Mesendoderm (in vitro differentiated cells): ENCODE data around the gene ZBTB46.

ENCODE experiments used
- DNase-seq: peaks from one replicate; pipeline ENCODE4 v3.0.0; 2013
- H2AK5ac ChIP-seq: 2 replicates; pipeline ENCODE4 v1.6.1; 2013; ENCODE audit warnings: low read length, inconsistent platforms
- H2BK120ac ChIP-seq: 2 replicates; pipeline ENCODE4 v1.6.1; 2013; ENCODE audit warnings: low read depth, mild to moderate bottlenecking, low read length, moderate library complexity, mixed read lengths
- H2BK15ac ChIP-seq: replicated peaks from 2 replicates; pipeline ENCODE4 v1.6.1; 2013; ENCODE audit warnings: low read depth, mild to moderate bottlenecking, moderate library complexity
- H2BK5ac ChIP-seq: 2 replicates; pipeline ENCODE4 v1.6.1; 2013; ENCODE audit warnings: low read length, inconsistent platforms
- H3K18ac ChIP-seq: 2 replicates; pipeline ENCODE4 v1.6.1; 2013; ENCODE audit warnings: mild to moderate bottlenecking, low read length, mixed read lengths
- H3K23ac ChIP-seq: one replicate; pipeline ENCODE4 v1.6.1; 2013; ENCODE audit warnings: low read length
- H3K27ac ChIP-seq: 2 replicates; pipeline ENCODE4 v1.5.1; 2013; ENCODE audit warnings: low read depth, mild to moderate bottlenecking, inconsistent platforms, low read length, moderate library complexity
- H3K27me3 ChIP-seq: 2 replicates; pipeline ENCODE4 v1.6.1; 2013; ENCODE audit warnings: low read length, control low read depth, mild to moderate bottlenecking, inconsistent platforms; ENCODE audit not compliant: insufficient read depth, poor library complexity
- H3K36me3 ChIP-seq: 2 replicates; pipeline ENCODE4 v1.6.1; 2013; ENCODE audit warnings: low read length, inconsistent platforms; ENCODE audit not compliant: control insufficient read depth, insufficient read depth
- H3K4ac ChIP-seq: one replicate; pipeline ENCODE4 v1.6.1; 2013; ENCODE audit warnings: low read depth, mild to moderate bottlenecking, low read length, moderate library complexity
- H3K4me1 ChIP-seq: 2 replicates; pipeline ENCODE4 v1.6.1; 2013; ENCODE audit warnings: low read depth, low read length, inconsistent platforms; ENCODE audit not compliant: control insufficient read depth
- H3K4me2 ChIP-seq: 2 replicates; pipeline ENCODE4 v1.6.1; 2013; ENCODE audit warnings: low read length
- H3K4me3 ChIP-seq: 2 replicates; pipeline ENCODE4 v1.5.1; 2013; ENCODE audit warnings: mild to moderate bottlenecking, low read length
- H3K56ac ChIP-seq: one replicate; pipeline ENCODE4 v1.6.1; 2013; ENCODE audit warnings: low read length
- H3K79me1 ChIP-seq: 2 replicates; pipeline ENCODE4 v1.6.1; 2013; ENCODE audit warnings: low read length, inconsistent platforms
- H3K79me2 ChIP-seq: 2 replicates; pipeline ENCODE4 v1.6.1; 2013; ENCODE audit warnings: mild to moderate bottlenecking, low read length; ENCODE audit not compliant: control insufficient read depth, insufficient read depth
- H3K9ac ChIP-seq: 2 replicates; pipeline ENCODE4 v1.6.1; 2013; ENCODE audit warnings: low read length, inconsistent platforms
- H4K5ac ChIP-seq: one replicate; pipeline ENCODE4 v1.6.1; 2013; ENCODE audit warnings: low read length
- H4K8ac ChIP-seq: one replicate; pipeline ENCODE4 v1.6.1; 2013; ENCODE audit warnings: low read depth, mild to moderate bottlenecking, control low read depth, low read length, moderate library complexity
- WGBS: extraction: QIAGEN DNeasy Blood & Tissue Kit; methylation state at CpG from one replicate; pipeline ENCODE4 v1.1.7; 2013; ENCODE audit warnings: low lambda C conversion rate, missing lambda C conversion rate; ENCODE audit not compliant: insufficient coverage; ENCODE audit errors: extremely low coverage; 5-methylcytosine and 5-hydroxymethylcytosine counted together

The ZBTB46 gene

DNA sequence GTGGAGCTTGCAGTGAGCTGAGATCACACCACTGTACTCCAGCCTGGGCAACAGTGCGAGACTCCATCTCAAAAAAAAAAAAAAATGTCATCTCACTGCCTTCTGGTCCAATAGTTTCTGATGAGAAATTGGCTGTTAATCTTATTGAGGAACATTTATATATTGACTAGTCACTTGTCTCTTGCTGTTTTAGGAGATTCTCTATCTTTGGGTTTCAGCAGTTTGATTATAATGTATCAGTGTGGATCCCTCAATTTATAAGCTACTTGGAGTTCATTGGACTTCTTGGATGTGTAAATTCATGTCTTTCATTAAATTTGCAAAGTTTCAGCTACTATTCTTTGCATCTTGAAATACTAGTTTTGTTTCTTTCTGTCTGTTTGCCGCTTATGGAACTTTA lies 112.1 kb downstream of the ZBTB46 start:
- no peaks in the 10 kb centered on the region for H3K79me2 ChIP-seq
- H3K36me3 ChIP-seq: no peaks in the 10 kb centered on the region
- H3K4me2 ChIP-seq: no peak overlapping the region
- H3K23ac ChIP-seq: no peak overlapping the region
- H3K18ac ChIP-seq: no peak overlapping the region
- no peak overlapping the region for H3K4me3 ChIP-seq
- H3K27me3 ChIP-seq: no peaks in the 10 kb centered on the region
- no peak overlapping the region for H3K4ac ChIP-seq
- DNase-seq: no peak
- no peak overlapping the region for H2BK15ac ChIP-seq
- H3K56ac ChIP-seq: no peak overlapping the region
- H3K79me1 ChIP-seq: peaks cover 7% of the 10 kb centered on the region
- no peak overlapping the region for H2AK5ac ChIP-seq
- WGBS: no CpG with 5 or more reads among the region's 2 CpGs
- no peak overlapping the region for H3K9ac ChIP-seq
- no peaks in the 10 kb centered on the region for H3K4me1 ChIP-seq
- H2BK5ac ChIP-seq: no peak overlapping the region
- no peak overlapping the region for H4K5ac ChIP-seq
- no peak overlapping the region for H3K27ac ChIP-seq
- no peak overlapping the region for H2BK120ac ChIP-seq
- H4K8ac ChIP-seq: no peak overlapping the region

DNA sequence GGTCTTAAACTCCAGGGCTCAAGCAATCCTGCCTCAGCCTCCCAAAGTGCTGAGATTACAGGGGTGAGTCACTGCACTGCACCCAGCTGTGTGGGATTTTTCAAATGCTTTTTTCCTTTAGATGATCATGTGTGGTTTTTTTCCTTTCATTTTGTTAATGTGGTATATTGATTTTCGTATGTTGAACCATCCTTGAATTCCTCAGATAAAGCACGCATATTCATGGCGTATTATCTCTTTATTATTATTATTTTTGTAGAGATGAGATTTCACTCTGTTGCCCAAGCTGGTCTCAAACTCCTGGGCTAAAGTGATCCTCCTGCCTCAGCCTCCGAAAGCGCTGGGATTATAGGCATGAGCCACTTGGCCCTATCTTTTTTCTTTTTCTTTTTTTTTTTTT lies 116.2 kb downstream of the ZBTB46 start:
- H4K5ac ChIP-seq: no peak overlapping the region
- H2AK5ac ChIP-seq: no peak overlapping the region
- no peak overlapping the region for H3K4me3 ChIP-seq
- H3K36me3 ChIP-seq: peaks cover 2% of the 10 kb centered on the region
- no peak overlapping the region for H3K56ac ChIP-seq
- no peak overlapping the region for H3K4ac ChIP-seq
- H2BK120ac ChIP-seq: no peak overlapping the region
- H3K4me2 ChIP-seq: no peak overlapping the region
- no CpG with 5 or more reads among the region's 5 CpGs for WGBS
- H3K4me1 ChIP-seq: no peaks in the 10 kb centered on the region
- no peak overlapping the region for H3K18ac ChIP-seq
- no peak for DNase-seq
- no peak overlapping the region for H2BK15ac ChIP-seq
- H3K27ac ChIP-seq: no peak overlapping the region
- H3K9ac ChIP-seq: no peak overlapping the region
- peaks cover 2% of the 10 kb centered on the region for H3K79me2 ChIP-seq
- H2BK5ac ChIP-seq: no peak overlapping the region
- H3K79me1 ChIP-seq: peaks cover 5% of the 10 kb centered on the region
- H3K27me3 ChIP-seq: no peaks in the 10 kb centered on the region
- no peak overlapping the region for H3K23ac ChIP-seq
- H4K8ac ChIP-seq: no peak overlapping the region

GRCh38 chr20:63712191-63712590 lies 118.9 kb downstream of the ZBTB46 start:
- Histone ChIP-seq H3K4me3 (no peak overlapping the region), H2BK120ac (no peak overlapping the region), H2BK15ac (no peak overlapping the region), H3K18ac (no peak overlapping the region), H3K56ac (no peak overlapping the region), H3K4me2 (no peak overlapping the region), H3K79me1 (peaks cover 10% of the 10 kb centered on the region), H4K5ac (no peak overlapping the region), H3K27me3 (no peaks in the 10 kb centered on the region), H3K79me2 (peaks cover 17% of the 10 kb centered on the region), H3K36me3 (peaks cover 2% of the 10 kb centered on the region), H3K4me1 (no peaks in the 10 kb centered on the region), H3K27ac (no peak overlapping the region), H2AK5ac (no peak overlapping the region), H3K4ac (no peak overlapping the region), H4K8ac (no peak overlapping the region), H3K23ac (no peak overlapping the region), H2BK5ac (no peak overlapping the region), H3K9ac (no peak overlapping the region)
- WGBS: no CpG with 5 or more reads among the region's 1 CpG
- no peak for DNase-seq

DNA sequence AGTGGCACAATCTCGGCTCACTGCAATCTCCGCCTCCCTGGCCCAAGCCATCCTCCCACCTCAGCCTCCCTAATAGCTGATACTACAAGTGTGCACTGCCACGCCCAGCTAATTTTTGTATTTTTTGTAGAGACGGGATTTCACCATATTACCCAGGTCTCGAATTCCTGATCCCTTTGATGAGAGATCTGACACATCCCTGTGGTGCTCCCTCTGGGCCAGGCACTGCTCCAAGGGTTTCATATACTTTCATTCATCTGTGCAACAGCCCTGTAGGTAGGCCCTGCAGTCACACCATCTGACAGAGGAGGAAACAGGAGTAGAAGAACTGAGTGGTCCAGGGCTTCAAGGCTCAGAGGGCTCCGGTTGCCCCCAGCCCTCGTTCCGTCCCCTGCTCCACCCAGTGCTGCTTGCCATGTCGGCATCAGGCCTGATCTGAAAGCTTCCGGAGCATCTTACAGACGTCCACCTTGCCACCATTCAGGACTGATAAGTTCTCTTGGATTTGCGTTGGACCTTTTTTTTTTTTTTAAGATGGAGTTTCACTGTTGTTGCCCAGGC lies 119.9 kb downstream of the ZBTB46 start:
- Histone ChIP-seq H3K27me3 (no peaks in the 10 kb centered on the region), H3K4me2 (no peak overlapping the region), H3K4me1 (no peaks in the 10 kb centered on the region), H3K23ac (no peak overlapping the region), H3K9ac (no peak overlapping the region), H3K79me1 (peaks cover 18% of the 10 kb centered on the region), H3K36me3 (peaks cover 3% of the 10 kb centered on the region), H3K27ac (no peak overlapping the region), H2BK120ac (no peak overlapping the region), H3K4ac (no peak overlapping the region), H4K8ac (no peak overlapping the region), H3K79me2 (peaks cover 27% of the 10 kb centered on the region), H3K18ac (no peak overlapping the region), H4K5ac (no peak overlapping the region), H2AK5ac (no peak overlapping the region), H3K56ac (no peak overlapping the region), H3K4me3 (no peak overlapping the region), H2BK5ac (no peak overlapping the region), H2BK15ac (no peak overlapping the region)
- DNase-seq: no peak
- WGBS: no CpG with 5 or more reads among the region's 12 CpGs

DNA sequence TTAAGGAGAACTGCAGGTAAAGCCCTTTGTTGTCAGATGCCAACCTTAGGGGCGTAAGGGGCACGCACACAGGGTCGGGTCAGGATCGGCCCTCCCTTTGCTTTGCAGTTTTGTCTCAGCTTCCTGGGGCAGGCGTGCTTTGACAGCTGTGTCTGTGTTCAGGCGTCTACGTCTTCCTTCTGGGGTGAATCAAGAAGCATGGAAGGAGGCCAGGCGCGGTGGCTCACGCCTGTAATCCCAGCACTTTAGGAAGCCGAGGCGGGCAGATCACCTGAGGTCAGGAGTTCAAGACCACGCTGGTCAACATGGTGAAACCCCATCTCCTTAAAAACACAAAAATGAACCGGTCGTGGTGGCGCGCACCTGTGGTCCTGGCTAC lies 121.9 kb downstream of the ZBTB46 start:
- Histone ChIP-seq H3K79me1 (peaks cover 18% of the 10 kb centered on the region), H3K36me3 (peaks cover 6% of the 10 kb centered on the region), H3K79me2 (peaks cover 28% of the 10 kb centered on the region), H2AK5ac (no peak overlapping the region), H2BK5ac (no peak overlapping the region), H3K4me2 (no peak overlapping the region), H3K18ac (no peak overlapping the region), H3K4ac (no peak overlapping the region), H3K4me3 (no peak overlapping the region), H3K56ac (no peak overlapping the region), H4K5ac (no peak overlapping the region), H3K27me3 (no peaks in the 10 kb centered on the region), H3K9ac (no peak overlapping the region), H3K4me1 (no peaks in the 10 kb centered on the region), H3K23ac (no peak overlapping the region), H2BK120ac (no peak overlapping the region), H2BK15ac (no peak overlapping the region), H3K27ac (no peak overlapping the region), H4K8ac (no peak overlapping the region)
- no CpG with 5 or more reads among the region's 17 CpGs for WGBS
- no peak for DNase-seq
